HG02763 (cell line): Measurements from ENCODE around the gene HSPB6.
A peak's percentile ranks its signal among the peaks of the same experiment; 100 is the strongest.
"Not testable (repeated sequence)": the region's sequence is repeated elsewhere in the genome, so short reads cannot be mapped to it uniquely, and the experiment has no call there.

Experiments
- ATAC-seq: cut with Tn5 transposase; IDR thresholded peaks from one replicate; pipeline ENCODE4 v1.9.1; 2021; ENCODE audit warnings: mild to moderate bottlenecking, moderate library complexity; ENCODE audit not compliant: unreplicated experiment

The HSPB6 gene

DNA sequence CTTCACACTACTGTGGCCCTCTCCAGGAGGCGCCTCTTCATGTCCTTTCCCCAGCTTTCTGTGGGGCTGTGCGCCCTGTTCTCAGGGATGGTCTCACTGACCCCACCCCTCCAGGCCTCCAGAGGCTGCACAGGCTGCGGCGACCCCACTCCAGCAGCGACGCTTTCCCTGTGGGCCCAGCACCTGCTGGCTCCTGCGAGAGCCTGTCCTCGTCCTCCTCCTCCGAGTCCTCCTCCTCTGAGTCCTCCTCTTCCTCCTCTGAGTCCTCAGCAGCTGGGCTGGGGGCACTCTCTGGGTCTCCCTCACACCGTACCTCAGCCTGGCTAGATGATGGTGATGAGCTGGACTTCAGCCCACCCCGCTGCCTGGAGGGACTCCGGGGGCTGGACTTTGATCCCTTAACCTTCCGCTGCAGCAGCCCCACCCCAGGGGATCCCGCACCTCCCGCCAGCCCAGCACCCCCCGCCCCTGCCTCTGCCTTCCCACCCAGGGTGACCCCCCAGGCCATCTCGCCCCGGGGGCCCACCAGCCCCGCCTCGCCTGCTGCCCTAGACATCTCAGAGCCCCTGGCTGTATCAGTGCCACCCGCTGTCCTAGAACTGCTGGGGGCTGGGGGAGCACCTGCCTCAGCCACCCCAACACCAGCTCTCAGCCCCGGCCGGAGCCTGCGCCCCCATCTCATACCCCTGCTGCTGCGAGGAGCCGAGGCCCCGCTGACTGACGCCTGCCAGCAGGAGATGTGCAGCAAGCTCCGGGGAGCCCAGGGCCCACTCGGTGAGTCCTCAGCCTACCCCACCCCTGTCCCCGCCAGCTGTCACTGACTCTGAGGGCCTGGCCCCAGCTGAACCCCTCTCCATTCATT, 29.7 kb upstream of the HSPB6 start:
- ATAC-seq = no peak

DNA sequence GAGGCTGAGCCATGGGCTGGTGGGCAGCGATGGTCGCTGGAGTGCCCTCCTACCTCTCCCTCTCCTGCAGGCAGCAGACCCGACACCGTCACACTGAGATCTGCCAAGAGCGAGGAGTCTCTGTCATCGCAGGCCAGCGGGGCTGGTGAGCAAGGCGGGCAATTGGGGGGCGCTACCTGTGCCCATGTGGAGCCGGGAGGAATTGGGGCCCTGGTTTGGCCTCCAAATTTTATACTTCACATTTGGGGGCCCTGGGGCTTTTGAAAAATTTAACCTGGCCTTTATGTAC, 28.5 kb upstream of the HSPB6 start:
- ATAC-seq = no peak

DNA sequence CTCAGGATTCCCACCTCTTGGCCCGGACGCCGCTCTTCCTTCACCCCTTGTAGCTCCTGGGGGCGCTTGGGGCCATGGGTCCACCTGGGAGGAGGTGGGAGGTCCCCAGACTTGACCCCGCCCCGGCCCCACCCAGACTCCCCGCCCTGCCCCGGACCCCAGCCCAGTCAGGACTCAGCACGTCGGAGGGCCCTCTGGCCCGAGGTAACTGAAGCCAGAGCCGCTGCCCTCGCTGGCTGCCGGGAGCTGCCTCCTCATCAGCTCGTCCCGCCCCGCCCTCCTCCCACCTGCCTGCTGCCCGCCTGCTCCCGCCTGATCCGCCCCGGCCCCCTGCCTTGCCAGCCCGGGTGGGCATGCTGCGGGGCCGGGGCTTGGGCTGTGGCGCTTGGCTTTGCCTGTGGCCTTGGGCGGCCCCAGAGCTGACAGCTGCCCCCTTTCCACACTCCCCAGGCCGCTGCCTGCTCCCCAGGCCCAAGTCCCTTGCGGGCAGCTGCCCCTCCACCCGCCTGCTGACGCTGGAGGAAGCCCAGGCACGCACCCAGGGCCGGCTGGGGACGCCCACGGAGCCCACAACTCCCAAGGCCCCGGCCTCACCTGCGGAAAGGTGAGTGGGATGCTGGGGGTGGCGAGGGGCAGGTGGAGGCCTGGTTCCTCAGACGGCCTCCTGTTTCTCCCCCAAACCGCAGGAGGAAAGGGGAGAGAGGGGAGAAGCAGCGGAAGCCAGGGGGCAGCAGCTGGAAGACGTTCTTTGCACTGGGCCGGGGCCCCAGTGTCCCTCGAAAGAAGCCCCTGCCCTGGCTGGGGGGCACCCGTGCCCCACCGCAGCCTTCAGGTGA, 27.9 kb upstream of the HSPB6 start:
- ATAC-seq = no peak

DNA sequence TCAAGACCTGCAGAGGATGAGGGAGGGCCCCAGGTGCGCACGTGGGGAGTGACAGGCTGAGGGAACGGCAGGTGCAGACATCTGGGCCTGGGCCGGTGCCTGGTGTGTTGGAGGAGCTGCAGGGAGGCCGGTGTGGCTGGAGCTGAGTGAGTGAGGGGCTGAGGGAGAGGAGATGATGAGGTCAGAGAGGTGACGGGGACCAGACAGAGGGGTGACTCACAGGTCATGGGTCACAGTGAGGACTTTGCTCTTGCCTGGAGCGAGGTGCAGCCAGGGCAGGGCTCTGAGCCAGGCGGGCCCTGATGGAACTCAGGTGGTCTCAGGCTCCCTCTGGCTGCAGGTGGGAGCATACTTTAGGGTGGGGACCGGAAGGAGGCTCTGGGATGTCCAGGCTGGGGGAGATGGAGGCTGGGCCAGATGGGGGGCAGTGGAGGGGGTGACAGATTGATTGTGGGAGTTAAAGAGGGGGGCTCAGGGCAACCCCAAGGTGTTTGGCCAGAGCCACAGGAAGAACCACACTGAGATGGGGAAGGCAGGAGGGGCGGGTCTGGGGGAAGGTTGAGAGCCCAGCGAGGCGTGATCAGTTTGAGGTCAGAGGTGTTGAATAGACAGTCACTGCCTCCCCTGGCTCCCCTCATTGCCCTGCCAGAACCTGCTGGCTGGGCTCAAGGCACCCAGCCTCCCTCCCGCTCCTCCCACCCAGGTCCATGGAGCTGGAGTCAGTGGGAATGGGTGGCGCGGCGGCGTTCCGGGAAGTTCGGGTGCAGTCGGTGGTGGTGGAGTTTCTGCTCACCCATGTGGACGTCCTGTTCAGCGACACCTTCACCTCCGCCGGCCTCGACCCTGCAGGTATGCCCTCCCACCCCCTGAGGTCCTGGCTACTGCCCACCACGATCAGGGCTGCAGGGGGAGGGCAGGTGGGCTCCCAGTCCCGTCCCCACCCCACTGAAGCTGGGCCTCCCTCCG, 26.9 kb upstream of the HSPB6 start:
- ATAC-seq = no peak

DNA sequence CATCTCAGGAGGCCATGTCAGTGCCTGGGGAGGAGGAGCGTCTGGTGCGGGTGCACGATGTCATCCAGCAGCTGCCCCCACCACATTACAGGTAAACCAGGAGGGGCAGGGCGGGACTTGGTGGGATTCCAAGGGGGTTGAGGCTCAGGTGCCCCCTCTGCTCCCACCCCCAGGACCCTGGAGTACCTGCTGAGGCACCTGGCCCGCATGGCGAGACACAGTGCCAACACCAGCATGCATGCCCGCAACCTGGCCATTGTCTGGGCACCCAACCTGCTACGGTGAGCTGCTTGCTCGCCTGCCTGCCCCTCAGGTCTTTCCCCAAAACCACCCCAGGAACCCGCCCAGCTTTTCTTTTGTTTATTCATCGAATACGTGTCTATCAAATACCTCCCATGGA, 25.8 kb upstream of the HSPB6 start:
- no peak for ATAC-seq

DNA sequence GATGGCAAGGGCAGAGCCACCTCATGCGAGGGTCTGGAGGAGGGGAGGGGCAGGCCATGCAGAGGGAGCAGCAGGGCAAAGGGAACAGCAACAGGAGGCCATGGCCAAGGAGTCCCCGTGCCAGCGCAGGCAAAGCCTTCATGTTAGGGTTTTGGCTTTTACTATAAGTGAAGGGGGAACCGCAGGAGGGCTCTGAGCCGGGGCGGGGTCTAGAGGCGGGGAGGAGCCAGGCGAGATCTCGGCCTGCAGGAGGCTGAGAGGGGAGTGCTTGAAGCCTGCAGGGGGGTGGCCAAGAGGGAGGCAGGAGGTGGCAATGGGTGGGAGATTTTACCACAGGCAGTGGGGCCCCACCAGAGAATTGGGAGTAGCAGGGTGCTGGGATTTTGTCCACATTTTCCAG, 24.8 kb upstream of the HSPB6 start:
- ATAC-seq = no peak

DNA sequence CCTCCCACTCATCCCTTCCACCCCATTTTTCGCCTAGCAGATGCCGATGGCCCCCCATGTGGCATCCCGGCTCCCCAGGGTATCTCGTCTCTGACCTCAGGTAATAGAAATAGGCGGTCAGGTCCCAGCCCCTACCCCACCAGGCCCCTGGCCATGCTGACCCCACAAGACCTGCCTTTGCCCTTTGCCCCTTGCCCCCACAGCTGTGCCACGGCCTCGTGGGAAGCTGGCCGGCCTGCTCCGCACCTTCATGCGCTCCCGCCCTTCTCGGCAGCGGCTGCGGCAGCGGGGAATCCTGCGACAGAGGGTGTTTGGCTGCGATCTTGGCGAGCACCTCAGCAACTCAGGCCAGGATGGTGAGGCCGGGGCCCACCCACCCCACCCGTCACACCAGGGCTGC, 23.9 kb upstream of the HSPB6 start:
- no peak for ATAC-seq

DNA sequence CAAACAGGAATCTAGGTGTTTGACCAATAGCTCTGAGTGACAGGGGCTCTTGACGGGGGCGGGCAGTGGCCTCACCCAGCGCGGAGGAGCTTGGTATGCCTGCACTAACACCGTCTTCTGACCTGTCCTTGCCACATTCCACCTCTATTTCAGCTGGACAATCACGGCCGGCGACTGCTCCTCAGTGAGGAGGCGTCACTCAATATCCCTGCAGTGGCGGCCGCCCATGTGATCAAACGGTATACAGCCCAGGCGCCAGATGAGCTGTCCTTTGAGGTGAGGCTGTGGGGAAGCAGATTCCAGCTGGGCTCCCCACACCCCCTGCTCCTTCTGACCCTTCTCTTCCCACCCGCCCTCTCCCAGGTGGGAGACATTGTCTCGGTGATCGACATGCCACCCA, 23.2 kb upstream of the HSPB6 start:
- no peak for ATAC-seq

DNA sequence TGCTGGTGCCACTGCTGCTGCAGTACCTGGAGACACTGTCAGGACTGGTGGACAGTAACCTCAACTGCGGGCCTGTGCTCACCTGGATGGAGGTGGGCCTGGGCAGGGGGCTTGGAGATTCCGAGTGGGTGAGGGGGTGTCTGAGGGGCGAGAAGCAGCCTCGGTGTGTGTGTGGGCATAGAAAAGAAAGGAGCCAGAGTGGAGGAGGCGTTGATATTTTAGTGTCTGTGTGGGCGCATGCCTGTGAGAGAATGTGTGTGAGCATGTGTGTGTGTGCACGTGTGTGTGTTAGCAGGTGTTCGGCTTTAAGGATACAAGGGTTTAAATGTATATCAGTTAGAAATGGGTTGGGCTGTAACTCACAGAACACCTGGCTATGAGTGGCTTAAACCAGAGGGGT, 22.2 kb upstream of the HSPB6 start:
- no peak for ATAC-seq

DNA sequence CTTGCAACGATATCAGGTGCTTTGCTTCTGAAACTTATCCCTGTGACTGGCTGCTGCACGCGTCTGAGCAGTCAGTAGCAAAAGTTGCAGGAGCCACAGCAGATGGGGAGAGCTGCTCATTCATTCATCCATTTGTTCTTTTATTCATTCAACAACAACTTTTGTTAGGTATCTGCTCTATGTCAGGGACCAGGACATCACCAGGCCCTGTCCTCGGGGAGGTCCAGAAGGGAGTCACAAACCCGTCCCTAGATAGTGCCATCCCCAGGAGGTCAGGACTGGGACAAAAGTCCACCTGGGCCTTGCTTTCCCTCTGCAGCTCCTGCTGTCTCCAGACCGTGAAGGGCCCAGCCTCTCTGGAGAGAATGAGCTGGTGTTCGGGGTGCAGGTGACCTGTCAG, 21.1 kb upstream of the HSPB6 start:
- ATAC-seq = no peak

DNA sequence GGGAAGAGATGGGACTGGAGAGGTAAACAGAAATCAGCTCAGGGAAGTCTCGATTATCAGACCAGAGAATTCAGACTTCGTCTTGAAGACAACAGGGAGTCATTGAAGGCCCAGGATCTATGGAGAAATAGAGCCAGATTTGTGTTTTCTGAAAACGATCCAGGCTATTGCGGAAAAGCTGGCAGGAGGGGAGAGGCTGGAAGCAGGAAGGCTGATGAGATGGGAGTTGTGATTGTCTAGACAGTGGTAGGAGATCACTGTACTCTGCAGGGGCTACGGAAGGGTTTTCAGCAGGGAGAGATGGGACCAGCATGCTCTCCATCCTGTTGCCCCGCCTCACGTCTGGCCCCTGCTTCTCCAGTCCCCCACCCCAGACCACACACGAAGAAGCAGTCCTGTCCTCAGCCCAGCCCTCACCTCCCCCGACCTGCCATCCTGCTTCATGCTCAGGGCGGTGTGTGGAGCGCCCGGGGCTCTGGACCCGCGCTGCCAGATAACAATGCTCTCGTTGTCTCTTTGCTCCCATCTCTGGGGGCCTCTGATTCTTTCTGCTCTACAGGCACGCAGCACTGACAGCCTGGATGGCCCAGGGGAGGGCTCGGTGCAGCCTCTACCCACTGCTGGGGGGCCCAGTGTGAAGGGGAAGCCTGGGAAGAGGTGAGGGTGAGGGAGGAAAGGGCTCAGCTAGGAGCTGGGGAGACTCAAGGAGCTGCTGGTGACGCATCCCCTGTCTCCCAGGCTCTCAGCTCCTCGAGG, 20.4 kb upstream of the HSPB6 start:
- no peak for ATAC-seq

DNA sequence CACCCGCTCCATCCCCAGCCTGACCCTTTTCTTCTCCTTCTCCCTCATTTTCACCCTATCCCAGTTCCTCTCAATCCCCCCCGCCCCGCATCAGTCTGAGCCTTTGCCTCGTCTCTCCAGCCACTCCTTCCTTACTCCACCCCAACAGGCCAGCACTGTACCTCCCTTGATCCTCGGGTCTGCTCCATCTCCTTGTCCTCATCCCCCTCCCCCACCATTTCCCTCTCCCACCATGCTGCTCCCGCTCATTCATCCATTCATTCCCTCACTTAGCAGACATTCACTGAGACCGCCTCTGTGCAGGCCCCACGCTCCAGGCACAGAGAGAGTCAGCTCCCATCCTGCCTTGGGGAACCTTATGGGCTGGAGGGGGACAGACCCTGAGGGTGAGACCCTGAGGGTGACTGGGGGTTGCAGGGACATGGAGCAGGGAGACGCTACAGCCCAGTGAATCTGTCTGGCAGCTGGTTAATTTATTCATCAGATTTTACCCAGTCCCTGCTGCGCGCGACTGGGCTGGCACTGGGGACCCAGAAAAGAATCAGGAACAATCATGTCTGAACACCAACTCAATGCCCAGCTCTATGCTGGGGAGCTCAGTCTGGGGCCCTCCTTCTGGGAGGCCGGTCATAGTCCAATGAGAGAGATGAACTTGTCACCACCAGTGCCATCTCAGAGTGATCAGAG, 19.4 kb upstream of the HSPB6 start:
- no peak for ATAC-seq

DNA sequence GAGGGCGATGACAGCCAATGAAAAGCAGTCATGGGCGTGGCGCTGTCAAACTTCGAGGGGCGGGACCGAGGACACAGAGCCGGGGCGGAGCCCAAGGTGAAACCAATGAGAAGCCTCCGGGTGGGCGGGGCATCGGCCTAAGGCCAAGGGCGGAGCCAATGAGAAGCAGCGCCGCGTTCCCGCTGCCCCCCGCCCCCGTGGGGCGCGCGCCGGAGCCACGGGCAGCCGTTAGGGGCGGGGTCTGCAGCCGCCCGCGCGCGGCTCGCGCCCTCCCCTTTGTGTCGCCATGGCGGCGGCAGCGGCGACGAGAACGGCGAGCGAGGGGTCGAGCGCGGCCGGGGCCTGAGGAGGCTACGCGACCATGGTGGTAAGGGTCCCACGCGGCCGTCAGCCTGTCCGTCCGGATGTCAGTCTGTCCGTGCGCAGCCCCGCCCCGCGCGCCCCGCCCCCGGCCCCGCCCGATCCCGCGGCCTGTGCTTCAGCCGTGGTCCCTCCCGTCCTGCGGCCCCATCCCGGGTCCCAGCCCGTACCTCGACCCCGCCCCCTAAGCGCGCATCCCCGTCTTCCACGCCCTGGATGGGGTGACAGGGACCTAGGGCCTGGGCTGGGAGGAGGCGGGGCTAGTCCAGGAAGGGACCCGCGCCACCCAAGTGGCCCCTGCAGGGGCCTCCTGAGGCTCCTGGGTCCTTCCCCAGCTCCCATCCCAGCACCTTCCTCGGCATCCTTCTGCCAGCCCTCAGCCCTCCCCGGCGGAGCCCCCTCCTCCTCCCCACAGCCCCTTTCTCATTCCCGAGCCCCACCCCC, 18.7 kb upstream of the HSPB6 start, which contains the start of gene ARHGAP33:
Gene ARHGAP33, plus strand, starts transcription at position 267 of the 804 bp plus-strand sequence. Its CDS starts 95 bp downstream, at position 362.
- peak; percentile 95 for ATAC-seq

DNA sequence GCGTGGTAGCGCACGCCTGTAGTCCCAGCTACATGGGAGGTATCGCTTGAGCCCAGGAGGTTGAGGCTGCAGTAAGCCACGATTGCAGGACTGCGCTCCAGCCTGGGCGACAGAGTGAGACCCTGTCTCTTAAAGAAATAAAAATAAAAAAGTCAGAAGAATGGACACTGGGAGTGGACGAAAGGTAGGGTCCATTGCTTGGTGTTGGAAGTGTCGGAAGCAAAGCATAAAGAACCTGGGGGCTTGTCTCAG, 18.1 kb upstream of the HSPB6 start:
- no peak for ATAC-seq

DNA sequence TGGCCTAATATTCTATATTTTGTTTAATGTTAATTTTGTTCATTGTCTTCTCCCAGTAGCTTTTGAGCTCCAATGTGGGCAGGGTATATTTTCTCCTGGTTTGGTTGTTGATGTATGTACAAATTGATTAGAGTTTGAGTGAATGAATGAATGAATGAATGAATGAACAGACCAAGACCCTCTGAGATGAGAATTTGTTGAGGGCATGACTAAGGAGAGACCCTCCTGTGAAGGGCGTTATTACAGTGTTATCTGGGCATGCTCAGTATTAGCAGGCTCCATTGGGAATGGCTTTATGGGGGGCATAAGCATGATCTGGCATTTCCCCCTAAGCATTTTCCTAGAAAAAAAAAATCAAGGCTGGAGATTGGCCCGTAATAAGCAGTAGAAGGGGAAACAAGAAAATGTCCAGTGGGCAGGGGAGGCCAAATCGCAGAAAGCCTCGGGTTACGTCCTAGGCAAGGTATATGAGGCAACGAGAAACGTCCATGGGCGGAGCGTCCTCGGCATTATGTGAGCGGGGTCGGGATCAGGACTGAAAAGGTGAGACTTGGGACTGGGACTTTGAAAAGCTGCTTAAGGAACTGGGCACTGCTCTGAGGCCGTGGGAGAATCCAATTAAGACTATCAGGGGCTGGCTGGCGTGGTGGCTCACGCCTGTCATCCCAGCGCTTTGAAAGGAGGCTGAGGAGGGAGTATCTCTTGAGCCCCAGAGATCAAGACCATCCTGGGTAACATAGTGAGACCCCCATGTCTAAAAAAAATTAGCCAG, 17.6 kb upstream of the HSPB6 start:
- ATAC-seq = no peak

DNA sequence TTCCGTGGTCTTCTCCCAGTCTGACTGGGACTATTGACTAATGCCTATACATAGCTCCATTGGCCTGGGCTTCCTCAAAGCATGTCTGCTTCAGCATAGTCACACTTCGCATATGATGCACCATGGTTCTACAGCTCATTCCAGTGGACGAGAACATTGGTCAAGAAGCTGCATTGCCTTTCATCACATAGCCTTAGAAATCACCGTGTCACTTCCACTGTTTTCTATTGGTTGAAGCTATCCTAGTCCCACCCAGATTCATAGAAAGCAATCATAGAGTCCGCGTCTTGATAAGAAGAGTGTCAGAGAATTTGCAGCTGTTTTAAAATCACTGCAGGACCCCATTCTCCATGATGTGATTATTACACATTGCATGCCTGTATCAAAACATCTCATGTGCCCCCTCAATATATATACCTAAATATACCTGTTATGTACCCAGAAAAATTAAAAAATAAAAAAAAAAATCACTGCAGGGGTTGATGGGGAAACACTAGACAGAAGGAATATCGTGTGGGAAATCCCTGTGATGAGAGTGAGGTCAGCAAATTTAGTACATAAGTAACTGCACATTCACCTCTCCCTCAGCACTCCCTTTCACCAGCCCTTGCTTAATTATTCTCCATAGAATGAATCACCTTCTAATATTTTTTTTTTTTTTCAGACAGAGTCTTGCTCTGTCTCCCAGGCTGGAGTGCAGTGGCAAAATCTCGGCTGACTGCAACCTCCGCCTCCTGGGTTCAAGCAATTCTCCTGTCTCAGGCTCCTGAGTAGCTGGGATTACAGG, 16.4 kb upstream of the HSPB6 start:
- ATAC-seq = no peak

DNA sequence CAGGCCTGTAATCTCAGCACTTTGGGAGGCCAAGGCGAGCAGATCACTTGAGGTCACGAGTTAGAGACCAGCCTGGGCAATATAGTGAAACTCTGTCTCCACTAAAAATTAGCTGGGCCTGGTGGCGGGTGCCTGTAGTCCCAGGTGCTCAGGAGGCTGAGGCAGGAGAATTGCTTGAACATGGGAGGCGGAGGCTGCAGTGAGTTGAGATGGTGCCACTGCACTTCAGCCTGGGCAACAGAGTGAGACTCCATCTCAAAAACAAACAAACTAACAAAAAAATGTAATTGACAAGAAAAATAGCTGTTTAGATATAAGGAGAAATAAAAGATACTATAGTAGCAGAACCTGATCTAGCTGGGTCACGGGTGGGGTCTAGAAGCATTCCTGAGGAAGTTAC, 15.5 kb upstream of the HSPB6 start:
- not testable (repeated sequence) for ATAC-seq

DNA sequence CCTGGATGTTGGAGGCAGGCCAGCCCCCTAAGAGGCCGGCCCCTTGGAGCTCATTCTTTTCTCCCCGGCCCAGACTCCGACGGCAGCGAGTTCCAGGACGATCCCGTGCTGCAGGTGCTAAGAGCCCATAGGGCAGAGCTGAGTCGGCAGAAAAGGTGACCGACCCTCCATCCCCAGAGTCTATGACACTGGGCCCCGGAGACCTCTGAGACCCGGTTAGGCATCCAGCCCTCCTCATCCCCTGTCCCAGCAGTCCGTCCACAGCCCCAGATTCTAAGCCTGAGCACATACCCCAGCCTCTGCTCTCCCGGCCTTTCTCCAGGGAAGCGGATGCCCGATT, 11.2 kb upstream of the HSPB6 start:
- no peak for ATAC-seq
